Endothelial cell of umbilical vein (primary cell): ENCODE results near the gene SLC30A2.

Experiments used
- EZH2 ChIP-seq: IDR thresholded peaks from 2 replicates; pipeline ENCODE4 v1.6.1; 2012; ENCODE audit warnings: borderline replicate concordance, low read depth, mild to moderate bottlenecking, moderate library complexity, low read length, inconsistent platforms; ENCODE audit not compliant: severe bottlenecking
- POLR2A ChIP-seq: IDR thresholded peaks from 2 replicates; pipeline ENCODE4 v1.6.1; 2012; ENCODE audit warnings: low read depth, mild to moderate bottlenecking, control low read depth, low read length
- TF ChIP-seq, protein P1 (sequence below), 2 donors: IDR thresholded peaks; 1 replicate in 1 of 2; 2 replicates in 1 of 2; pipeline ENCODE4 v1.5.1; 2011; ENCODE audit warnings: low read length in 2 of 2, mild to moderate bottlenecking in 2 of 2, moderate library complexity in 2 of 2, control low read depth in 1 of 2, inconsistent platforms in 1 of 2, low read depth in 1 of 2; ENCODE audit not compliant: insufficient read depth in 1 of 2; ENCODE audit errors: extremely low read depth in 1 of 2

DNA sequence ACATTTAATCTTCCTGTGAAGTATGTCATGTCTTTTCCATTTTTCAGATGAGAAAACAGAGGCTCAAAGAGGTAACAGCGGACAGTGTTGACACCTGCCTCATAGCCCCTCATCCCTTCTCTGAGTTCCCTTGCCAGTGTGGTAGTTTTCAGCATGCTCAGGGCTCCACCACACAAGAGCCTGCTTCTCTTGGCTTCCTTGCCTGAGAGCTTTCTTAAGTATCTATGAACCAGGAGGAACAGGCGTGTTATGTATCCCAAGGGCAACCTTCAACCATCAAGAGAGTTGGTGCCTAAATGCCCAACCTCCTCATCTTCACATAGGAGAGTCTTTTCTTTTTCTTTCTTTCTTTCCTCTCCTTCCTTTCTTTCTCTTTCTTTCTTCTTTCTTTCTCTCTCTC, 42.2 kb downstream of the SLC30A2 start:
- TF ChIP-seq, protein P1, sequence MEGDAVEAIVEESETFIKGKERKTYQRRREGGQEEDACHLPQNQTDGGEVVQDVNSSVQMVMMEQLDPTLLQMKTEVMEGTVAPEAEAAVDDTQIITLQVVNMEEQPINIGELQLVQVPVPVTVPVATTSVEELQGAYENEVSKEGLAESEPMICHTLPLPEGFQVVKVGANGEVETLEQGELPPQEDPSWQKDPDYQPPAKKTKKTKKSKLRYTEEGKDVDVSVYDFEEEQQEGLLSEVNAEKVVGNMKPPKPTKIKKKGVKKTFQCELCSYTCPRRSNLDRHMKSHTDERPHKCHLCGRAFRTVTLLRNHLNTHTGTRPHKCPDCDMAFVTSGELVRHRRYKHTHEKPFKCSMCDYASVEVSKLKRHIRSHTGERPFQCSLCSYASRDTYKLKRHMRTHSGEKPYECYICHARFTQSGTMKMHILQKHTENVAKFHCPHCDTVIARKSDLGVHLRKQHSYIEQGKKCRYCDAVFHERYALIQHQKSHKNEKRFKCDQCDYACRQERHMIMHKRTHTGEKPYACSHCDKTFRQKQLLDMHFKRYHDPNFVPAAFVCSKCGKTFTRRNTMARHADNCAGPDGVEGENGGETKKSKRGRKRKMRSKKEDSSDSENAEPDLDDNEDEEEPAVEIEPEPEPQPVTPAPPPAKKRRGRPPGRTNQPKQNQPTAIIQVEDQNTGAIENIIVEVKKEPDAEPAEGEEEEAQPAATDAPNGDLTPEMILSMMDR (IDR thresholded peaks at IDR 0.05; ENCODE audit: extremely low read depth in 1 of 2, insufficient read depth in 1 of 2, low read depth in 1 of 2, low read length in 2 of 2), result no peak
- no peak for TF ChIP-seq POLR2A
- no peak for TF ChIP-seq EZH2
